Activated B cell treated with CpG ODN at 0.5 μM for 24 hours (primary cell): ENCODE results near the gene KCNJ6. TPM values are rescaled to one million over a fixed set of nuclear protein-coding genes. Genes with fewer than 3 reads are reported as not detected.

Source experiments
- ATAC-seq: fragments of 200-7000 bp; cut with Tn5 transposase; one replicate; pipeline ENCODE4 v1.10.0; 2021; ENCODE audit warnings: low read depth, mild to moderate bottlenecking, moderate library complexity
- CTCF ChIA-PET: fragments of 350-600 bp; sonication (Branson Sonifier 250); formaldehyde crosslinking; loops from one replicate; lab custom pipeline; 2021; ENCODE audit warnings: antibody characterized with exemption; lab: Charles Lee
- POLR2A ChIA-PET: fragments of 350-600 bp; sonication (Branson Sonifier 250); formaldehyde crosslinking; loops from one replicate; lab custom pipeline; 2021; ENCODE audit warnings: antibody characterized with exemption; lab: Charles Lee
- DNase-seq: peaks from one replicate; pipeline ENCODE4 v3.0.0; 2022
- H3K27ac Mint-ChIP-seq: one replicate; pipeline ENCODE4 v1.8.0; 2020; ENCODE audit warnings: mixed read lengths
- H3K27me3 Mint-ChIP-seq: one replicate; pipeline ENCODE4 v1.8.0; 2021; ENCODE audit warnings: mixed read lengths
- H3K36me3 Mint-ChIP-seq: one replicate; pipeline ENCODE4 v1.8.0; 2021; ENCODE audit warnings: low read depth, mixed read lengths
- H3K4me1 Mint-ChIP-seq: one replicate; pipeline ENCODE4 v1.8.0; 2021; ENCODE audit warnings: mixed read lengths
- H3K4me3 Mint-ChIP-seq: one replicate; pipeline ENCODE4 v1.8.0; 2020; ENCODE audit warnings: mild to moderate bottlenecking, mixed read lengths
- H3K9me3 Mint-ChIP-seq: one replicate; pipeline ENCODE4 v1.8.0; 2020; ENCODE audit warnings: mixed read lengths
- CTCF ChIP-seq: fragments of 200-600 bp; IDR thresholded peaks from one replicate; pipeline ENCODE4 v1.8.0; 2022; ENCODE audit warnings: antibody characterized with exemption, mild to moderate bottlenecking
- intact Hi-C: fragments of 100-400 bp; cut with micrococcal nuclease; formaldehyde crosslinking; loops from one replicate; pipeline ENCODE4 v1.15.1; 2024
- total RNA-seq: library from RNA; stranded (reverse); gene quantifications from 2 replicates; pipeline ENCODE4 v1.2.3, GENCODE V29; 2022

The KCNJ6 gene
- total RNA-seq, 1 donor from 2014 or later: not detected

DNA sequence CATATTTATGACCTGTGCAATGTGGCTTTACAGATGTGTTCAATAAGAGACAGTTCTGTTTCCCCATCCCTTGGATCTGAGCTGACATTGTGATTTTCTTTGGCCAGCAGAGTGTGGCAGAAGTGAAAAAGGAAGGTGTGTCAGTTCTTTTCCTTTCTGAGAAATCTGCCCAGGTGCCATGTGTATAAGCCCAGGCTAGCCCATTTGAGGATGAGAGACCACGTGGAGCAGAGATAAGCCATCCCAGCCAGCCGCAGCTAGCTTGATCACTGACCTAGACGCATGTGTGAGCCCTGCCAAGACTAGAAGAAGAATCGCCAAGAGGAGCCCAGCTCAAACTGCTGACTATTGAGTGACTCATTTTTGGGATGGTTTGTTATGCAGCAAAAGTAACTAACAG, 127.8 kb downstream of the KCNJ6 start:
- Mint-ChIP-seq H3K27me3 (no peaks in the 10 kb centered on the region), H3K36me3 (no peaks in the 10 kb centered on the region), H3K4me1 (no peaks in the 10 kb centered on the region), H3K27ac (no peak overlapping the region), H3K9me3 (peaks cover 2% of the 10 kb centered on the region), H3K4me3 (no peak overlapping the region)
- ChIA-PET CTCF (no interaction called here), POLR2A (no interaction called here)
- no peak for DNase-seq
- intact Hi-C loops: no loop called here
- TF ChIP-seq CTCF: no peak
- ATAC-seq: no peak

DNA sequence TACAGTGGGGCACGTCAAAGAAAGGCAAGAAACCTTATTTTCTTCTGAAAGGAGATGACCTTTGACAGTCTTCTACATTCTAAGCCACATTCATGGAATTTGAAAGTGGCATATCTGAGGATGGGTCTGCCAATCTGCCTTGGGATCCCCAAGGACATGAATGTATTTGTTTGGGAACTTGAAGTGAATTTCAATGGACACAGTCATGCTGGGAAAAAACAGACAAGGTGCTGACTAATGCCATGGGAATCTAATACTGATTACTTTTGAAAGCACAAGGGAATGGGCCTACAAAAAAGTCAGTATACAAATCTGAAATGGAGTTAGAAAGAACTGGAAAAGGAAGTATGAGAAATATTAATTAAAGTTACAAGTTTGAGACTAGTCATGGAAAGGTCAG, 128.8 kb downstream of the KCNJ6 start:
- Mint-ChIP-seq H3K36me3 (no peaks in the 10 kb centered on the region), H3K4me3 (no peak overlapping the region), H3K9me3 (peaks cover 3% of the 10 kb centered on the region), H3K4me1 (no peaks in the 10 kb centered on the region), H3K27me3 (no peaks in the 10 kb centered on the region), H3K27ac (no peak overlapping the region)
- ChIA-PET POLR2A (no interaction called here), CTCF (no interaction called here)
- intact Hi-C loops: no loop called here
- ATAC-seq (no peak), DNase-seq (no peak)
- no peak for TF ChIP-seq CTCF

- Mint-ChIP-seq H3K36me3 (no peaks in the 10 kb centered on the region), H3K27me3 (no peaks in the 10 kb centered on the region), H3K4me1 (no peaks in the 10 kb centered on the region), H3K4me3 (no peak overlapping the region), H3K9me3 (peaks cover 8% of the 10 kb centered on the region), H3K27ac (no peak overlapping the region)
- intact Hi-C loops: no loop called here
- no peak for TF ChIP-seq CTCF
- ChIA-PET CTCF (no interaction called here), POLR2A (no interaction called here)
- ATAC-seq (no peak), DNase-seq (no peak)
These were observed 131.5 kb downstream of the KCNJ6 start for GRCh38 chr21:37784591-37785318.

DNA sequence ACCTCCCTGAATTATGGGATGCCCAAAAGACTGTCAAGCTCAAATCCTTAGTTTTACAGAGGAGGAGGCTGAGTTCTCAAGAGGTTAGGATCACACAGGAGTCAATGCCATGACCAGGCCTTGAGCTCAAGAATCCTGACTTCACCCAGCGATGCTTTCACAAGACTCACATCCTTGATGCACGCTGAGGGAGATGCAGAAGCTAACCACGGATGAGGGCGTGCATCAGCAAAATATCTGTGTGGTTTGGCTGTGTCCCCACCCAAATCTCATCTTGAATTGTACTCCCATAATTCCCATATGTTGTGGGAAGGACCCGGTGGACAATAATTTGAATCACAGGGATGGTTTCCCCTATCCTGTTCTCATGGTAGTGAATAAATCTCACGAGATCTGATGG, 133.2 kb downstream of the KCNJ6 start:
- no peak for TF ChIP-seq CTCF
- peaks cover 7% of the 10 kb centered on the region for H3K27me3 Mint-ChIP-seq
- H3K27ac Mint-ChIP-seq: no peak overlapping the region
- CTCF ChIA-PET: no interaction called here
- POLR2A ChIA-PET: no interaction called here
- no peaks in the 10 kb centered on the region for H3K36me3 Mint-ChIP-seq
- peaks cover 6% of the 10 kb centered on the region for H3K9me3 Mint-ChIP-seq
- DNase-seq (no peak), ATAC-seq (no peak)
- no peak overlapping the region for H3K4me3 Mint-ChIP-seq
- intact Hi-C loops: no loop called here
- no peaks in the 10 kb centered on the region for H3K4me1 Mint-ChIP-seq

DNA sequence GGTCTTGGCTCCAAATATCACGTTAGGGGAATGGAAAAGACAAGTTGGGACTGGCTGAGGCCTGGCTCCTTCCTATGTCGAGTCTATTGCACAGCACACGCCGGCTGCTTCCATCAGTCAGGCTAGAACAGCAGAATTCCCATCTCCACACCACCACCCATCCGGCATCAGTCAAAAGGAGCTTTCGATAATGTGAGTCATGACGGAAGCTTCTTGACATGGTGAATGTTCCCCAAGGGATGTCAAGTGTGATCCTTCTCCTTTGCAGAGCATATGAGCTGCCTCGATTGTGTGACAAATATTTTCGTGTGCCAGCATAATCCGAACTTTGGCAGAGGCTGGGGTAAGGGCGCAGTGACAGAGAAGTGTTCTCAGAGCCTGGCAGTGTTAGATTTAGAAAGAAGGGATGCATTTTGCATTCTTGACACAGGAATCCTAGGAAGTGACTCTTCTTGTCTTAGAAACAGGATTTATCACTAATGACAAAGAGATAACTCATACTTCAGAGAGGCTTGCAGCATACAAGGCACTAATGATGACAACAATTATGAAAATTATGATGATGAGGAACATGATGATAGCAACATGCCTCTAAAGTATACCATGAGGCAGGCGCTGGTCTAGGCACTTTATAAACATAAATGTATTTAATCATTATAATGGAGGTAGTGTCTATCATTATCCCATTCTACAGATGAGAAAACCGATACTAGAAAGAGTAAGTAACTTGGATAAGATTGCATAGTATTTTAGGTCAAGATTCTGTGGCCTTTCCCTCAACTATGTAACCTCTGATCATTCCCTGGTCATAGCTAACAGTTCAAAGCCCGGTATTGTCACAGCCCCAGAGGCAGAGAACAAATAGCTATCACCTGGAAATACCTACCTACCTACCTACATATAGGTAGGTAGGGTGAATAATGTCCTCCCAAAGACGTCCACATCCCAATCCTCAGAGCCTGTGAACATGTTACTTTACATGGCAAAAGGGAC, 135.0 kb downstream of the KCNJ6 start:
- no peak for DNase-seq
- peaks cover 7% of the 10 kb centered on the region for H3K27me3 Mint-ChIP-seq

More for the DNA sequence above, 135.0 kb downstream of the KCNJ6 start:
- intact Hi-C loops: no loop called here
- H3K4me3 Mint-ChIP-seq: no peak overlapping the region
- no peak for TF ChIP-seq CTCF
- ATAC-seq: no peak
- ChIA-PET POLR2A (no interaction called here), CTCF (no interaction called here)
- H3K4me1 Mint-ChIP-seq: no peaks in the 10 kb centered on the region
- peaks cover 6% of the 10 kb centered on the region for H3K9me3 Mint-ChIP-seq
- no peak overlapping the region for H3K27ac Mint-ChIP-seq
- no peaks in the 10 kb centered on the region for H3K36me3 Mint-ChIP-seq
